ENCODE results near the gene OR56B1. TPM values are rescaled to one million over a fixed set of nuclear protein-coding genes. Genes with fewer than 3 reads are reported as not detected.

The OR56B1 gene
- total RNA-seq, 1 experiment from 2014 or later = 0.17 TPM

DNA sequence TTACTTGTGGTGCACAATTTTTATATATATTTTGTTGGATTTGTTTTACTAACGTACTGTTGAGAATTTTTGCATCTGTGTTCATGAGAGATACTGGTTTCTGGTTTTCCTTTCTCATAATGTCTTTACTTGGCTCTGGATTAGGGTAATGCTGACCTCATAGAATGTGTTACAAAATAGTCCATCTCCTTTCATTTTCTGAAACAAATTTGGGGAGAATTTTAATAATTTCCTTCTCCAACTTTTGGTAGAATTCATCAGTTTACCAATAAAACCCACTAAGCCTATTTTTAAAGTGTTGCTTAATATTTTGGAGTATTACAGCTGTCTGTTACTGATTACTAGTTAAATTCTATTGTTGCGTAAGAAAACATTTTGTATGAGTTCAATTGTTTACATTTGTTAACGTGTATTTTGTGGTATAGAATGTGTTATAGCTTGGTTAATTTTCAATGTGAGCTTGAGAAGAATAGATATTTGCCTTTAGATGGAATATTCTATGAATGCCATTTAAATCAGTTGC is 35.1 kb upstream of the OR56B1 start:
- ATAC-seq = no peak
- TF ChIP-seq, protein P1, sequence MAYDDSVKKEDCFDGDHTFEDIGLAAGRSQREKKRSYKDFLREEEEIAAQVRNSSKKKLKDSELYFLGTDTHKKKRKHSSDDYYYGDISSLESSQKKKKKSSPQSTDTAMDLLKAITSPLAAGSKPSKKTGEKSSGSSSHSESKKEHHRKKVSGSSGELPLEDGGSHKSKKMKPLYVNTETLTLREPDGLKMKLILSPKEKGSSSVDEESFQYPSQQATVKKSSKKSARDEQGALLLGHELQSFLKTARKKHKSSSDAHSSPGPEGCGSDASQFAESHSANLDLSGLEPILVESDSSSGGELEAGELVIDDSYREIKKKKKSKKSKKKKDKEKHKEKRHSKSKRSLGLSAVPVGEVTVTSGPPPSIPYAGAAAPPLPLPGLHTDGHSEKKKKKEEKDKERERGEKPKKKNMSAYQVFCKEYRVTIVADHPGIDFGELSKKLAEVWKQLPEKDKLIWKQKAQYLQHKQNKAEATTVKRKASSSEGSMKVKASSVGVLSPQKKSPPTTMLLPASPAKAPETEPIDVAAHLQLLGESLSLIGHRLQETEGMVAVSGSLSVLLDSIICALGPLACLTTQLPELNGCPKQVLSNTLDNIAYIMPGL (CRISPR knock-in tag; IDR thresholded peaks at IDR 0.05) = no peak
- no peak for TF ChIP-seq ZNF232 (CRISPR knock-in tag; IDR thresholded peaks at IDR 0.05)
- no peak for TF ChIP-seq ZNF138 (CRISPR knock-in tag; conservative IDR thresholded peaks at IDR 0.05)
- TF ChIP-seq, protein P2, sequence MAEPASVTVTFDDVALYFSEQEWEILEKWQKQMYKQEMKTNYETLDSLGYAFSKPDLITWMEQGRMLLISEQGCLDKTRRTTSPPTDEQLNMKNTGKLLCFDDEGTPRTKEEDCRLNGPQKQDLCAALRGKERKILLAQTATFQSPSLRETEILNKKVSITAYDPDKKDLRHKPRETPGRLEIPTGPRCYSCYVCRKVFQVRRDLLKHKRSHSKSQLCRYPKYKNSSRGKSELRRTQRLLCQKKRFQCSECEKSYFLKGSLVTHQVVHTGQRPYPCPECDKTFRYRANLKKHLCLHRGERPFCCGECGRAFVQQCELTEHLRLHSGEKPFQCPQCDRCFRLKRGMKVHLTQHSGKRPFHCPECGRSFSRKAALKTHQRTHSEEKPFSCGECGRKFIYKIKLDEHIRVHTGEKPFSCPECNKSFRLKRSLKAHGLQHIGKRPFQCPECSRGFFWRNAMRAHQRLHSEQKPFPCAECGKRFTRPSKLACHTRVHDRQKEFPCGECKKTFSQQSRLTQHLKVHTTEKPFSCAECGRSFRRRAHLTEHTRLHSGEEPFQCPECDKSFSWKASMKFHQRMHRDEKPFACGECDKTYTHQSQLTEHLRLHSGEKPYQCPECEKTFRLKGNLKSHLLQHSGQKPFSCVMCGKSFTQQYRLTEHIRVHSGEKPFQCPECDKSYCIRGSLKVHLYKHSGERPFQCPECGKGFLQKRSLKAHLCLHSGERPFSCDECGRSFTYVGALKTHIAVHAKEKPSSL (CRISPR knock-in tag; conservative IDR thresholded peaks at IDR 0.05) = no peak
- TF ChIP-seq, protein P3, sequence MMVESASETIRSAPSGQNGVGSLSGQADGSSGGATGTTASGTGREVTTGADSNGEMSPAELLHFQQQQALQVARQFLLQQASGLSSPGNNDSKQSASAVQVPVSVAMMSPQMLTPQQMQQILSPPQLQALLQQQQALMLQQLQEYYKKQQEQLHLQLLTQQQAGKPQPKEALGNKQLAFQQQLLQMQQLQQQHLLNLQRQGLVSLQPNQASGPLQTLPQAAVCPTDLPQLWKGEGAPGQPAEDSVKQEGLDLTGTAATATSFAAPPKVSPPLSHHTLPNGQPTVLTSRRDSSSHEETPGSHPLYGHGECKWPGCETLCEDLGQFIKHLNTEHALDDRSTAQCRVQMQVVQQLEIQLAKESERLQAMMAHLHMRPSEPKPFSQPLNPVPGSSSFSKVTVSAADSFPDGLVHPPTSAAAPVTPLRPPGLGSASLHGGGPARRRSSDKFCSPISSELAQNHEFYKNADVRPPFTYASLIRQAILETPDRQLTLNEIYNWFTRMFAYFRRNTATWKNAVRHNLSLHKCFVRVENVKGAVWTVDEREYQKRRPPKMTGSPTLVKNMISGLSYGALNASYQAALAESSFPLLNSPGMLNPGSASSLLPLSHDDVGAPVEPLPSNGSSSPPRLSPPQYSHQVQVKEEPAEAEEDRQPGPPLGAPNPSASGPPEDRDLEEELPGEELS (CRISPR knock-in tag; IDR thresholded peaks at IDR 0.05) = no peak
- TF ChIP-seq, protein P4, sequence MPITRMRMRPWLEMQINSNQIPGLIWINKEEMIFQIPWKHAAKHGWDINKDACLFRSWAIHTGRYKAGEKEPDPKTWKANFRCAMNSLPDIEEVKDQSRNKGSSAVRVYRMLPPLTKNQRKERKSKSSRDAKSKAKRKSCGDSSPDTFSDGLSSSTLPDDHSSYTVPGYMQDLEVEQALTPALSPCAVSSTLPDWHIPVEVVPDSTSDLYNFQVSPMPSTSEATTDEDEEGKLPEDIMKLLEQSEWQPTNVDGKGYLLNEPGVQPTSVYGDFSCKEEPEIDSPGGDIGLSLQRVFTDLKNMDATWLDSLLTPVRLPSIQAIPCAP (CRISPR knock-in tag; IDR thresholded peaks at IDR 0.05) = no peak
- TF ChIP-seq, protein P5, sequence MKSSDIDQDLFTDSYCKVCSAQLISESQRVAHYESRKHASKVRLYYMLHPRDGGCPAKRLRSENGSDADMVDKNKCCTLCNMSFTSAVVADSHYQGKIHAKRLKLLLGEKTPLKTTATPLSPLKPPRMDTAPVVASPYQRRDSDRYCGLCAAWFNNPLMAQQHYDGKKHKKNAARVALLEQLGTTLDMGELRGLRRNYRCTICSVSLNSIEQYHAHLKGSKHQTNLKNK (CRISPR knock-in tag; IDR thresholded peaks at IDR 0.05) = no peak
- TF ChIP-seq, protein P6, sequence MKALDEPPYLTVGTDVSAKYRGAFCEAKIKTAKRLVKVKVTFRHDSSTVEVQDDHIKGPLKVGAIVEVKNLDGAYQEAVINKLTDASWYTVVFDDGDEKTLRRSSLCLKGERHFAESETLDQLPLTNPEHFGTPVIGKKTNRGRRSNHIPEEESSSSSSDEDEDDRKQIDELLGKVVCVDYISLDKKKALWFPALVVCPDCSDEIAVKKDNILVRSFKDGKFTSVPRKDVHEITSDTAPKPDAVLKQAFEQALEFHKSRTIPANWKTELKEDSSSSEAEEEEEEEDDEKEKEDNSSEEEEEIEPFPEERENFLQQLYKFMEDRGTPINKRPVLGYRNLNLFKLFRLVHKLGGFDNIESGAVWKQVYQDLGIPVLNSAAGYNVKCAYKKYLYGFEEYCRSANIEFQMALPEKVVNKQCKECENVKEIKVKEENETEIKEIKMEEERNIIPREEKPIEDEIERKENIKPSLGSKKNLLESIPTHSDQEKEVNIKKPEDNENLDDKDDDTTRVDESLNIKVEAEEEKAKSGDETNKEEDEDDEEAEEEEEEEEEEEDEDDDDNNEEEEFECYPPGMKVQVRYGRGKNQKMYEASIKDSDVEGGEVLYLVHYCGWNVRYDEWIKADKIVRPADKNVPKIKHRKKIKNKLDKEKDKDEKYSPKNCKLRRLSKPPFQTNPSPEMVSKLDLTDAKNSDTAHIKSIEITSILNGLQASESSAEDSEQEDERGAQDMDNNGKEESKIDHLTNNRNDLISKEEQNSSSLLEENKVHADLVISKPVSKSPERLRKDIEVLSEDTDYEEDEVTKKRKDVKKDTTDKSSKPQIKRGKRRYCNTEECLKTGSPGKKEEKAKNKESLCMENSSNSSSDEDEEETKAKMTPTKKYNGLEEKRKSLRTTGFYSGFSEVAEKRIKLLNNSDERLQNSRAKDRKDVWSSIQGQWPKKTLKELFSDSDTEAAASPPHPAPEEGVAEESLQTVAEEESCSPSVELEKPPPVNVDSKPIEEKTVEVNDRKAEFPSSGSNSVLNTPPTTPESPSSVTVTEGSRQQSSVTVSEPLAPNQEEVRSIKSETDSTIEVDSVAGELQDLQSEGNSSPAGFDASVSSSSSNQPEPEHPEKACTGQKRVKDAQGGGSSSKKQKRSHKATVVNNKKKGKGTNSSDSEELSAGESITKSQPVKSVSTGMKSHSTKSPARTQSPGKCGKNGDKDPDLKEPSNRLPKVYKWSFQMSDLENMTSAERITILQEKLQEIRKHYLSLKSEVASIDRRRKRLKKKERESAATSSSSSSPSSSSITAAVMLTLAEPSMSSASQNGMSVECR (CRISPR knock-in tag; IDR thresholded peaks at IDR 0.05; ENCODE audit: borderline replicate concordance) = no peak
- TF ChIP-seq, protein P7, sequence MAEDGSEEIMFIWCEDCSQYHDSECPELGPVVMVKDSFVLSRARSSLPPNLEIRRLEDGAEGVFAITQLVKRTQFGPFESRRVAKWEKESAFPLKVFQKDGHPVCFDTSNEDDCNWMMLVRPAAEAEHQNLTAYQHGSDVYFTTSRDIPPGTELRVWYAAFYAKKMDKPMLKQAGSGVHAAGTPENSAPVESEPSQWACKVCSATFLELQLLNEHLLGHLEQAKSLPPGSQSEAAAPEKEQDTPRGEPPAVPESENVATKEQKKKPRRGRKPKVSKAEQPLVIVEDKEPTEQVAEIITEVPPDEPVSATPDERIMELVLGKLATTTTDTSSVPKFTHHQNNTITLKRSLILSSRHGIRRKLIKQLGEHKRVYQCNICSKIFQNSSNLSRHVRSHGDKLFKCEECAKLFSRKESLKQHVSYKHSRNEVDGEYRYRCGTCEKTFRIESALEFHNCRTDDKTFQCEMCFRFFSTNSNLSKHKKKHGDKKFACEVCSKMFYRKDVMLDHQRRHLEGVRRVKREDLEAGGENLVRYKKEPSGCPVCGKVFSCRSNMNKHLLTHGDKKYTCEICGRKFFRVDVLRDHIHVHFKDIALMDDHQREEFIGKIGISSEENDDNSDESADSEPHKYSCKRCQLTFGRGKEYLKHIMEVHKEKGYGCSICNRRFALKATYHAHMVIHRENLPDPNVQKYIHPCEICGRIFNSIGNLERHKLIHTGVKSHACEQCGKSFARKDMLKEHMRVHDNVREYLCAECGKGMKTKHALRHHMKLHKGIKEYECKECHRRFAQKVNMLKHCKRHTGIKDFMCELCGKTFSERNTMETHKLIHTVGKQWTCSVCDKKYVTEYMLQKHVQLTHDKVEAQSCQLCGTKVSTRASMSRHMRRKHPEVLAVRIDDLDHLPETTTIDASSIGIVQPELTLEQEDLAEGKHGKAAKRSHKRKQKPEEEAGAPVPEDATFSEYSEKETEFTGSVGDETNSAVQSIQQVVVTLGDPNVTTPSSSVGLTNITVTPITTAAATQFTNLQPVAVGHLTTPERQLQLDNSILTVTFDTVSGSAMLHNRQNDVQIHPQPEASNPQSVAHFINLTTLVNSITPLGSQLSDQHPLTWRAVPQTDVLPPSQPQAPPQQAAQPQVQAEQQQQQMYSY (CRISPR knock-in tag; IDR thresholded peaks at IDR 0.05) = no peak
- TF ChIP-seq SOX15 (CRISPR knock-in tag; IDR thresholded peaks at IDR 0.05) = no peak
- TF ChIP-seq TP53 (CRISPR knock-in tag; IDR thresholded peaks at IDR 0.05) = no peak
- no peak for TF ChIP-seq RORB (CRISPR knock-in tag; IDR thresholded peaks at IDR 0.05)
- TF ChIP-seq, protein P8, sequence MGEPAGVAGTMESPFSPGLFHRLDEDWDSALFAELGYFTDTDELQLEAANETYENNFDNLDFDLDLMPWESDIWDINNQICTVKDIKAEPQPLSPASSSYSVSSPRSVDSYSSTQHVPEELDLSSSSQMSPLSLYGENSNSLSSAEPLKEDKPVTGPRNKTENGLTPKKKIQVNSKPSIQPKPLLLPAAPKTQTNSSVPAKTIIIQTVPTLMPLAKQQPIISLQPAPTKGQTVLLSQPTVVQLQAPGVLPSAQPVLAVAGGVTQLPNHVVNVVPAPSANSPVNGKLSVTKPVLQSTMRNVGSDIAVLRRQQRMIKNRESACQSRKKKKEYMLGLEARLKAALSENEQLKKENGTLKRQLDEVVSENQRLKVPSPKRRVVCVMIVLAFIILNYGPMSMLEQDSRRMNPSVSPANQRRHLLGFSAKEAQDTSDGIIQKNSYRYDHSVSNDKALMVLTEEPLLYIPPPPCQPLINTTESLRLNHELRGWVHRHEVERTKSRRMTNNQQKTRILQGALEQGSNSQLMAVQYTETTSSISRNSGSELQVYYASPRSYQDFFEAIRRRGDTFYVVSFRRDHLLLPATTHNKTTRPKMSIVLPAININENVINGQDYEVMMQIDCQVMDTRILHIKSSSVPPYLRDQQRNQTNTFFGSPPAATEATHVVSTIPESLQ (CRISPR knock-in tag; IDR thresholded peaks at IDR 0.05) = no peak
- no peak for TF ChIP-seq GRHL2 (CRISPR knock-in tag; IDR thresholded peaks at IDR 0.05; ENCODE audit: insufficient replicate concordance, severe bottlenecking)
- TF ChIP-seq, protein P9, sequence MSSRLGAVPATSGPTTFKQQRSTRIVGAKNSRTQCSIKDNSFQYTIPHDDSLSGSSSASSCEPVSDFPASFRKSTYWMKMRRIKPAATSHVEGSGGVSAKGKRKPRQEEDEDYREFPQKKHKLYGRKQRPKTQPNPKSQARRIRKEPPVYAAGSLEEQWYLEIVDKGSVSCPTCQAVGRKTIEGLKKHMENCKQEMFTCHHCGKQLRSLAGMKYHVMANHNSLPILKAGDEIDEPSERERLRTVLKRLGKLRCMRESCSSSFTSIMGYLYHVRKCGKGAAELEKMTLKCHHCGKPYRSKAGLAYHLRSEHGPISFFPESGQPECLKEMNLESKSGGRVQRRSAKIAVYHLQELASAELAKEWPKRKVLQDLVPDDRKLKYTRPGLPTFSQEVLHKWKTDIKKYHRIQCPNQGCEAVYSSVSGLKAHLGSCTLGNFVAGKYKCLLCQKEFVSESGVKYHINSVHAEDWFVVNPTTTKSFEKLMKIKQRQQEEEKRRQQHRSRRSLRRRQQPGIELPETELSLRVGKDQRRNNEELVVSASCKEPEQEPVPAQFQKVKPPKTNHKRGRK (CRISPR knock-in tag; IDR thresholded peaks at IDR 0.05; ENCODE audit: borderline replicate concordance) = no peak
- TF ChIP-seq ZNF416 (CRISPR knock-in tag; IDR thresholded peaks at IDR 0.05) = no peak
- TF ChIP-seq NR1H2 (CRISPR knock-in tag; IDR thresholded peaks at IDR 0.05) = no peak
- no peak for TF ChIP-seq ZNF396 (CRISPR knock-in tag; IDR thresholded peaks at IDR 0.05; ENCODE audit: borderline replicate concordance)

More for the DNA sequence above, 35.1 kb upstream of the OR56B1 start:
- DNase-seq (ENCODE audit: low spot score) = no peak
- Mint-ChIP-seq H3K27me3 (ENCODE audit: low read depth) (no peaks in the 10 kb centered on the region), H3K4me1 (no peaks in the 10 kb centered on the region; the same call in 1 of the 2 replicates), H3K4me3 (no peak overlapping the region), H3K27ac (no peak overlapping the region), H3K9me3 (no peaks in the 10 kb centered on the region), H3K36me3 (peaks cover 56% of the 10 kb centered on the region)
- POLR2A ChIA-PET = no interaction called here
- CTCF ChIA-PET = no interaction called here
